ENCODE results near the gene PHRF1. TPM values are rescaled to one million over a fixed set of nuclear protein-coding genes. Genes with fewer than 3 reads are reported as not detected.

The PHRF1 gene
- total and polyA plus RNA-seq, 2 donors (not counting 3 experiments of a cell fraction or from before 2014, with no cell fraction given), result 14.2 to 39.4 TPM

DNA sequence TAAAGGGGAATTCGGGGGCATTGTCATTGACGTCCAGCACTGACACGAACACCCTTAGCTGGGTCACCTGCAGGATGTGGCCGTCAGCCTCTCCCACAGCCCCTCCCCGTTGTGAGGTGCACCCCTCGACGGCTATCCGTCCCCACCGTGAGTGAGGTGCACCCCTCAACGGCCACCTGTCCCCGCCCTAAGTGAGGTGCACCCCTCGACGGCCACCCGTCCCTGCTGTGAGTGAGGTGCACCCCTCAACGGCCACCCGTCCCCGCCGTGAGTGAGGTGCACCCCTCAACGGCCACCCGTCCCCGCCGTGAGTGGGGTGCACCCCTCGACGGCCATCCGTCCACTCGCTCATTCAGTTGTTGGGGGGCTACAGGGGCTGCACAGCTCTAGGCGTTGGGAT lies 45.6 kb downstream of the PHRF1 start:
- CTCF ChIA-PET, result no interaction called here

More for the DNA sequence above, 45.6 kb downstream of the PHRF1 start:
- no TSS peak for BruUV-seq (replicated peaks)
- no peaks in the 10 kb centered on the region for H3K79me2 ChIP-seq (ENCODE audit: control insufficient read depth, insufficient read depth, low read length)
- FAIRE-seq (no peak), DNase-seq (ENCODE audit: low read depth, low spot score) (no peak)
- POLR2A ChIA-PET, result no interaction called here
- H2AFZ ChIP-seq (ENCODE audit: low read depth, low read length), result no peak overlapping the region
- no peaks in the 10 kb centered on the region for H3K9me3 ChIP-seq (replicated peaks; ENCODE audit: control insufficient read depth, insufficient read depth, low read length)
- H3K9ac ChIP-seq (replicated peaks; ENCODE audit: extremely low read depth, insufficient read depth, low read length), result no peak overlapping the region
- H3K27me3 ChIP-seq (ENCODE audit: control insufficient read depth in 2 of 2, insufficient read depth in 2 of 2, low read length in 2 of 2), result peaks cover 2 to 12% of the 10 kb centered on the region in 2 experiments
- no peaks in the 10 kb centered on the region for H4K20me1 ChIP-seq (replicated peaks; ENCODE audit: control insufficient read depth, extremely low read depth, insufficient read depth, low read length)
- dilution Hi-C loops (cut with MboI; ENCODE audit: extremely low pct_ligation_motif_present, low sequenced_read_pairs) (no loop called here), intact Hi-C loops (cut with micrococcal nuclease) (no loop called here)
- no peaks in the 10 kb centered on the region for H3K4me1 ChIP-seq (ENCODE audit: control insufficient read depth, extremely low read depth, insufficient read depth, low read length)
- no peak overlapping the region for H3K27ac ChIP-seq (ENCODE audit: insufficient read depth, low read depth, low read length)
- TF ChIP-seq EZH2 (IDR thresholded peaks at IDR 0.05; ENCODE audit: borderline replicate concordance, low read depth, low read length, severe bottlenecking) (no peak), POLR2AphosphoS5 (IDR thresholded peaks at IDR 0.05; ENCODE audit: insufficient read depth, low read depth, low read length) (no peak), JUN (IDR thresholded peaks at IDR 0.05; ENCODE audit: borderline replicate concordance, insufficient read depth, insufficient read length, low read depth) (no peak), MYC (IDR thresholded peaks at IDR 0.05; ENCODE audit: low read depth, low read length) (no peak), FOS (IDR thresholded peaks at IDR 0.05; ENCODE audit: borderline replicate concordance, insufficient read depth, low read length) (no peak)
- TF ChIP-seq, protein P1, sequence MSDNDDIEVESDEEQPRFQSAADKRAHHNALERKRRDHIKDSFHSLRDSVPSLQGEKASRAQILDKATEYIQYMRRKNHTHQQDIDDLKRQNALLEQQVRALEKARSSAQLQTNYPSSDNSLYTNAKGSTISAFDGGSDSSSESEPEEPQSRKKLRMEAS (IDR thresholded peaks at IDR 0.05; ENCODE audit: insufficient read depth, insufficient read length), result no peak
- TF ChIP-seq, protein P2, sequence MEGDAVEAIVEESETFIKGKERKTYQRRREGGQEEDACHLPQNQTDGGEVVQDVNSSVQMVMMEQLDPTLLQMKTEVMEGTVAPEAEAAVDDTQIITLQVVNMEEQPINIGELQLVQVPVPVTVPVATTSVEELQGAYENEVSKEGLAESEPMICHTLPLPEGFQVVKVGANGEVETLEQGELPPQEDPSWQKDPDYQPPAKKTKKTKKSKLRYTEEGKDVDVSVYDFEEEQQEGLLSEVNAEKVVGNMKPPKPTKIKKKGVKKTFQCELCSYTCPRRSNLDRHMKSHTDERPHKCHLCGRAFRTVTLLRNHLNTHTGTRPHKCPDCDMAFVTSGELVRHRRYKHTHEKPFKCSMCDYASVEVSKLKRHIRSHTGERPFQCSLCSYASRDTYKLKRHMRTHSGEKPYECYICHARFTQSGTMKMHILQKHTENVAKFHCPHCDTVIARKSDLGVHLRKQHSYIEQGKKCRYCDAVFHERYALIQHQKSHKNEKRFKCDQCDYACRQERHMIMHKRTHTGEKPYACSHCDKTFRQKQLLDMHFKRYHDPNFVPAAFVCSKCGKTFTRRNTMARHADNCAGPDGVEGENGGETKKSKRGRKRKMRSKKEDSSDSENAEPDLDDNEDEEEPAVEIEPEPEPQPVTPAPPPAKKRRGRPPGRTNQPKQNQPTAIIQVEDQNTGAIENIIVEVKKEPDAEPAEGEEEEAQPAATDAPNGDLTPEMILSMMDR (IDR thresholded peaks at IDR 0.05; ENCODE audit: extremely low read depth in 1 of 2, insufficient read depth in 1 of 2, low read depth in 1 of 2, low read length in 2 of 2), result no peak
- no peak overlapping the region for H3K4me3 ChIP-seq (replicated peaks in 1 of 3; ENCODE audit: insufficient read depth in 1 of 3, low read depth in 1 of 3, low read length in 3 of 3)
- H3K4me2 ChIP-seq (ENCODE audit: insufficient read depth, low read length), result no peak overlapping the region
- H3K36me3 ChIP-seq (ENCODE audit: control insufficient read depth in 2 of 2, extremely low read depth in 1 of 2, insufficient read depth in 2 of 2, low read length in 2 of 2), result no peaks in the 10 kb centered on the region
- H3K9me1 ChIP-seq (replicated peaks; ENCODE audit: control insufficient read depth, extremely low read depth, insufficient read depth, low read length), result no peaks in the 10 kb centered on the region
